Activated gamma-delta T cell (primary cell): ENCODE data around the gene GOLGA6L25.
"Not testable (repeated sequence)": the region's sequence is repeated elsewhere in the genome, so short reads cannot be mapped to it uniquely, and the experiment has no call there.

Experiments used
- DNase-seq: peaks from one replicate; lab custom pipeline; 2025; lab: John Stamatoyannopoulos, UW
- total RNA-seq, 2 donors: gene quantifications; one replicate each; lab custom pipeline; 2026; lab: John Stamatoyannopoulos, UW

GOLGA6L25 gene
- 0 reads per million in 2 donors for total RNA-seq

- not testable (repeated sequence) for DNase-seq
These were observed at the start of gene GOLGA6L25 for GRCh38 chr15:28553268-28553667. Gene GOLGA6L25, plus strand, starts transcription at chr15:28553568. Its CDS starts 61 bp downstream, at chr15:28553629.

- DNase-seq, result not testable (repeated sequence)
These were observed 45.0 kb upstream of the GOLGA6L25 start for GRCh38 chr15:28508217-28508889.

GRCh38 chr15:28514128-28514527, 39.2 kb upstream of the GOLGA6L25 start:
- DNase-seq, result not testable (repeated sequence)

GRCh38 chr15:28515208-28515607, 38.2 kb upstream of the GOLGA6L25 start:
- not testable (repeated sequence) for DNase-seq

- DNase-seq, result not testable (repeated sequence)
These were observed 20.4 kb upstream of the GOLGA6L25 start, which contains the start of gene GOLGA8G for GRCh38 chr15:28532954-28533353. Gene GOLGA8G, minus strand, starts transcription at chr15:28532971. Its CDS starts 62 bp downstream, at chr15:28532909.

GRCh38 chr15:28573351-28573750, 20.0 kb downstream of the GOLGA6L25 start:
- not testable (repeated sequence) for DNase-seq

GRCh38 chr15:28588977-28589606, 35.7 kb downstream of the GOLGA6L25 start:
- not testable (repeated sequence) for DNase-seq

- DNase-seq, result not testable (repeated sequence)
These were observed 36.4 kb downstream of the GOLGA6L25 start for GRCh38 chr15:28589769-28590168.

- DNase-seq, result not testable (repeated sequence)
These were observed 39.0 kb downstream of the GOLGA6L25 start for GRCh38 chr15:28592395-28592794.

GRCh38 chr15:28593424-28594129, 40.2 kb downstream of the GOLGA6L25 start:
- DNase-seq, result not testable (repeated sequence)

GRCh38 chr15:28597471-28597870, 44.1 kb downstream of the GOLGA6L25 start:
- DNase-seq, result not testable (repeated sequence)

- DNase-seq, result not testable (repeated sequence)
These were observed 44.8 kb downstream of the GOLGA6L25 start for GRCh38 chr15:28598209-28598608.

- not testable (repeated sequence) for DNase-seq
These were observed 48.8 kb downstream of the GOLGA6L25 start for GRCh38 chr15:28602152-28602551.
